OCI-M2 (cell line): Measurements from ENCODE around the gene ANKRD40CL.

ENCODE experiments used
- DNase-seq: peaks from one replicate; lab custom pipeline; 2025; ENCODE audit not compliant: unreplicated experiment; lab: John Stamatoyannopoulos, UW

ANKRD40CL gene

DNA sequence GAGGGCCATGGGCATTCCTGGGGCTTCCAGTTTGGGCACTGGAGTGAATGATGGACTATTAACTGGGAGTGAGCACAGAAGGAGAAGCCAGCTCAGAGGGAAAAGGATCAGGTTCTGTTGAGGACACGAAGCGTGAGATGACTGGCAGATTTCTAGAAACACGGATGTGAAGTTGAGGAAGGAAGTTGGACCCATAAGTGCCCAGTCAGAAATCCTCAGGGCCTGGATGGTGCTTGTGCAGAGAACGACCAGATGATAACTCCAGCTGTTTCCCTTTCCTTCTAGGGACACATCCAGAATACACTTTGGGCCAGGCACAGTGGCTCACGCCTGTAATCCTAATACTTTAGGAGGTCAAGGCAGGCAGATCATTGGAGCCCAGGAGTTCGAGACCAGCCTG, 23.3 kb upstream of the ANKRD40CL start:
- DNase-seq: no peak

GRCh38 chr17:50787106-50787505, 19.8 kb upstream of the ANKRD40CL start:
- DNase-seq: no peak

GRCh38 chr17:50785946-50786570, 18.7 kb upstream of the ANKRD40CL start:
- DNase-seq: no peak

DNA sequence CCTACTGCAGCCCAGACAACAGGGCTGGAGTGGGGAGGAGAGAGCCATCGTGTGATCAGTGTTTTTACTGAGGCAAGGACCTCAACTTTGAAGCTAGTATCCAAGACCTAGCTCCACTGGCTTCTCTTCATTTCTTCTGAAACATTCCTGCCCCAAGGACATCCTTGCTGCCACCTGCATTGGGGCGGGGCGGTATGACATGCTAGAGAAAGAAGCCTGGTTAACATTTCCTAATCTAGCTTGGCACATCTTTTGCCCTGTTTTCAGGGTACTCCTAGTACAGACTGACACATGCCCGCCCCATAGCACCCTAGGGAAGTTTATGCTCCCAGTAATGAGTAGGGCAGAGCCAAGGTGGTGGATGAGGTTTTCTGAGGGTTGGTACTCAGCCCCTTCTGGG, 17.8 kb upstream of the ANKRD40CL start:
- DNase-seq: no peak

GRCh38 chr17:50783905-50784304, 16.6 kb upstream of the ANKRD40CL start:
- no peak for DNase-seq

GRCh38 chr17:50783193-50783660, 15.9 kb upstream of the ANKRD40CL start:
- peak; percentile 23 for DNase-seq

DNA sequence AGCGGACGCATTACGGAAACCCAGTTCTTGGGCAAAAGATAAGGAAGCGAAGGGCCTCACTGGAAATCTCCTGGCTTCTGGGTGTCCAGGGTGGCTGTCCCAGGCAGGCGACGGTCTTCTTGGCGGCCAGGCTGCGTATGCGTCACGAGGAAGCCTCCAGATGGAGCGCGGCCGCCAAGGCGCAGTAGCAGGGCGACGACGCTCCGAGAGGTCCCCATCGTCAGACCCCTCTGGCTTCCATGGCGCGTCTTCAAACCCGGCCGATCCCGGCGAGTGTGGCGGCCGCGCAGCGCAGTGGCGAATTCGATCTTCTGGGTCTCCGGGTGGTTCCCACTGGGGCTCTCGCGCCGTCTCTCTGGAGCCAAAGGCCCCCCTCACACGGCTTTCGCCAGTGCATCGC, 13.8 kb upstream of the ANKRD40CL start:
- DNase-seq: no peak

GRCh38 chr17:50779747-50780353, 12.5 kb upstream of the ANKRD40CL start:
- DNase-seq: no peak

- no peak for DNase-seq
Observed at GRCh38 chr17:50778988-50779387, 11.7 kb upstream of the ANKRD40CL start.

GRCh38 chr17:50778471-50778870, 11.2 kb upstream of the ANKRD40CL start:
- DNase-seq: no peak

GRCh38 chr17:50775926-50776325, 8.6 kb upstream of the ANKRD40CL start:
- DNase-seq: no peak

- no peak for DNase-seq
Observed at GRCh38 chr17:50774225-50774803, 7.0 kb upstream of the ANKRD40CL start.

DNA sequence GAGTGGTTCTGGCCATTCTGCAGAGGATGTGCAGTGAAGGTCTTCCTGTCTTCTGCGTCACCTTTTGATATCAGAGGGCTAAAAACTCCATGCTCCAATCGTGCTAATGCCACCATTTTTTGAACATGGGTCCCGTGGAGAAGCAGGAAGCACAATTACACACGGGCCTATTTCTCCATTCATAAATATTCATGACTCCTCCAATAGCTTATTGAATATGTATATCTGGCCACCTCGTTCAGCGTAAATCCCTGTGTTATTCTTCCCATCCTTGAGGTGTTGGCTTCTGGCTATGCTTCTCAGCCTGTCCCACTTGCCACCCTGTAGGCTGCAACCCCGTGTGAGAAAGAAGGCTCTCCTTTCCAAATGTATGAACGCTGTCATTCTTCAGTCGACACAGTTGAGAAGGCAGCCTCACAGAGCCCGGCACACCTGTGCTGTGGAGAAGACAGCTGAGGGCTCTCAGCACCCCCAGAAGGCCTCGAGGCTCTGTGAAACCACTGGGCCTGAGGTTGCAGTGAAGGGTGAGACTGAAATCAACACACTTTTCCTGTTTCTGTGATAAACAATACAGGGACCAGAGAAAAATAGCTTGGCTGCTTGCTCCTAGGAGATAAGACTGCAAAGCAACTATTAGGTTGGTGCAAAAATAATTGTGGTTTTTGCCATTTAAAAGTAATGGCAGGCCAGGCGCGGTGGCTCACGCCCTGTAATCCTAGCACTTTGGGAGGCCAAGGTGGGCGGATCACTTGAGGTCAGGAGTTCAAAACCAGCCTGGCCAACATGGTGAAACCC, 4.9 kb upstream of the ANKRD40CL start:
- DNase-seq: no peak

DNA sequence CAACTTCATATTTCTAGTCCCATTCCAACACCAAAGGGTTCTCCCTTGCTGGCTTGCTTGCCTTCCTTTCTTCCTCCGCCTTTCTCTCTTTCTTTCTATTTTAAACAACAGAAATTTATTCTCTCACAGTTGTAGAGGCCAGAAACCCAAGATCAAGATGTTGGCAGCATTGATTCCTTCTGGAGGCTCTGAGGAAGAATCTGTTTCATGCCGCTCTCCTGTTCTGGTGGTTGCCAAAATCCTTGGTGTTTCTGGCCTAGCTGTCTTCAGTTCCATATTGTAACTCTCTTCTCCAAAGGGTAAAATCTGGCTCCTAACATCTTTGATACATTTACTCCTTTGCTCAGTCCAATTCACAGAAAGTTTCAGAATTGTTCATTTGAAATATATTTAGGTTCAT, 3.0 kb upstream of the ANKRD40CL start:
- no peak for DNase-seq

- no peak for DNase-seq
Observed at GRCh38 chr17:50769884-50770283, 2.6 kb upstream of the ANKRD40CL start.

- DNase-seq: no peak
Observed at GRCh38 chr17:50768346-50768761, 1.0 kb upstream of the ANKRD40CL start.

DNA sequence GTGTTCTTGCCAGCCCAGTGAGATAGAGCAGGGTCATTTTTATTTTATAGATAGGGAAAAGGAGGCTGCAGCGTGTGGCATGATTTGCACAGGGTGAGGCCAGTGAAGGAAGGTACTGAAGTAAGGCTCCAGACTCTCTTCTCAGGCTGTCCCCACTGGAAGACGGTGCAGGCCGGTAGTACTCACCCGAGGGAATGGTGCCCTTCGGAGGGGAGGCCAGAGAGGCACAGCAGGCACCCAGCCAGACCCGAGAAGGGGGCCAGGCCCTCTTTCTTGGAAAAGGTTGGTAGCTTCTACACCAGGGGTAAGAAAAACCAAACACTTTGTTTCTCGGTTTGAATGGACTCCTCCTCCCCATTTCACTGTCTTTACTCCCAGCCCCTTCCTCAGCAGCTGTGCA, 288 bp downstream of the ANKRD40CL start:
- no peak for DNase-seq

- no peak for DNase-seq
Observed at GRCh38 chr17:50766222-50767023, 895 bp downstream of the ANKRD40CL start.

GRCh38 chr17:50765454-50766221, 1.7 kb downstream of the ANKRD40CL start:
- DNase-seq: no peak

GRCh38 chr17:50764734-50765149, 2.6 kb downstream of the ANKRD40CL start:
- DNase-seq: no peak
